VCaP (cell line): ENCODE data around the gene SPART.
"Not testable (repeated sequence)": the region's sequence is repeated elsewhere in the genome, so short reads cannot be mapped to it uniquely, and the experiment has no call there.

Source experiments
- H3K27ac ChIP-seq: fragments of 450-650 bp; 2 replicates; pipeline ENCODE4 v1.5.1; 2017
- CTCF ChIP-seq: fragments of 450-650 bp; conservative IDR thresholded peaks from 2 replicates; pipeline ENCODE4 v1.5.1; 2017; ENCODE audit warnings: mild to moderate bottlenecking, moderate library complexity

Gene SPART

GRCh38 chr13:36342715-36343114 is 3.5 kb downstream of the SPART start:
- TF ChIP-seq CTCF = no peak
- no peak overlapping the region for H3K27ac ChIP-seq

GRCh38 chr13:36341718-36342117 is 4.5 kb downstream of the SPART start:
- TF ChIP-seq CTCF = no peak
- no peak overlapping the region for H3K27ac ChIP-seq

- no peak overlapping the region for H3K27ac ChIP-seq
- no peak for TF ChIP-seq CTCF
Observed at GRCh38 chr13:36339600-36340155, 6.5 kb downstream of the SPART start.

GRCh38 chr13:36337938-36338641 is 8.1 kb downstream of the SPART start:
- H3K27ac ChIP-seq = no peak overlapping the region
- TF ChIP-seq CTCF = no peak

GRCh38 chr13:36332986-36333385 is 13.2 kb downstream of the SPART start:
- H3K27ac ChIP-seq = no peak overlapping the region
- no peak for TF ChIP-seq CTCF

- H3K27ac ChIP-seq = not testable (repeated sequence)
Observed at GRCh38 chr13:36332255-36332654, 13.9 kb downstream of the SPART start.

GRCh38 chr13:36331280-36331679 is 14.9 kb downstream of the SPART start:
- no peak for TF ChIP-seq CTCF
- no peak overlapping the region for H3K27ac ChIP-seq

GRCh38 chr13:36329361-36329760 is 16.8 kb downstream of the SPART start:
- TF ChIP-seq CTCF = no peak
- H3K27ac ChIP-seq = no peak overlapping the region
